ENCODE results near the gene PCDHGA9. TPM values are rescaled to one million over a fixed set of nuclear protein-coding genes. Genes with fewer than 3 reads are reported as not detected.
"Not testable (repeated sequence)": the region's sequence is repeated elsewhere in the genome, so short reads cannot be mapped to it uniquely, and the experiment has no call there.

The PCDHGA9 gene
- total and polyA plus RNA-seq, 11 donors: 1.3 to 9.6 (median 5.3) TPM

- WGBS, 4 donors: 68 to 79% (median 74%) methylated on average over 3 of the region's 3 CpGs
- no peak for DNase-seq
- intact Hi-C loops (cut with DNase I): loop anchor here in 6 of 10 donors (5.0 to 10.0 kb wide), 5 partner anchors 47 to 146 kb away; partner anchors contain the start of genes PCDHGA5 (in 3 of the 6) and PCDHGA1 (in 1 of the 6)
- Histone ChIP-seq H3K36me3 (peaks cover 0 to 29% (median 0%) of the 10 kb centered on the region in 9 donors), H3K4me3 (no peak overlapping the region), H3K27me3 (peaks cover 0 to 75% (median 0%) of the 10 kb centered on the region in 9 donors), H3K4me1 (peaks cover 0 to 8% (median 0%) of the 10 kb centered on the region in 12 donors), H3K9me3 (peaks cover 0 to 100% (median 53%) of the 10 kb centered on the region in 12 donors), H3K27ac (no peak overlapping the region)
- no peak for TF ChIP-seq POLR2A (IDR thresholded peaks at IDR 0.05)
- no peak for TF ChIP-seq CTCF (IDR thresholded peaks at IDR 0.05)
- ATAC-seq: no peak
Measured at GRCh38 chr5:141411575-141411974, 9.0 kb downstream of the PCDHGA9 start.

GRCh38 chr5:141412854-141413539 is 10.4 kb downstream of the PCDHGA9 start, which contains the start of gene PCDHGA10:
TSS of gene PCDHGA10 (plus strand) at chr5:141412987. CDS start at chr5:141413176, 189 bp downstream.
- H3K36me3 ChIP-seq: peaks cover 0 to 29% (median 0%) of the 10 kb centered on the region in 9 donors
- peak in 3 of 5 donors; percentile 53 to 61 (median 59) for DNase-seq
- peaks cover 0 to 78% (median 0%) of the 10 kb centered on the region in 9 donors for H3K27me3 ChIP-seq
- peaks cover 0 to 4% (median 0%) of the 10 kb centered on the region in 12 donors for H3K4me1 ChIP-seq
- TF ChIP-seq POLR2A (IDR thresholded peaks at IDR 0.05): no peak
- TF ChIP-seq CTCF (IDR thresholded peaks at IDR 0.05): peak; percentile 26 to 60 (median 42)
- peaks cover 0 to 100% (median 53%) of the 10 kb centered on the region in 12 donors for H3K9me3 ChIP-seq
- intact Hi-C loops (cut with DNase I): loop anchor here in 7 of 10 donors (2.0 to 10.0 kb wide), 6 partner anchors 48 to 148 kb away; partner anchors contain the start of genes PCDHGA5 (in 3 of the 7) and PCDHGA1 (in 1 of the 7)
- peak within 1 kb of the TSS in 10 of 12 donors; percentile 10 to 49 (median 36) for H3K4me3 ChIP-seq
- ATAC-seq: peak; percentile 24 to 66 (median 64)
- 27 to 44% (median 39%) methylated on average over 30 to 31 of the region's 31 CpGs for WGBS, 4 donors
- H3K27ac ChIP-seq: peak within 1 kb of the TSS in 1 of 12 donors; percentile 36

- Histone ChIP-seq H3K27ac (no peak overlapping the region), H3K9me3 (peaks cover 0 to 100% (median 55%) of the 10 kb centered on the region in 12 donors), H3K27me3 (peaks cover 0 to 77% (median 0%) of the 10 kb centered on the region in 9 donors), H3K4me3 (peak overlapping the region in 10 of 12 donors; percentile 10 to 49 (median 36)), H3K4me1 (peaks cover 0 to 9% (median 4%) of the 10 kb centered on the region in 12 donors), H3K36me3 (peaks cover 0 to 32% (median 0%) of the 10 kb centered on the region in 9 donors)
- TF ChIP-seq POLR2A (IDR thresholded peaks at IDR 0.05) (no peak), CTCF (IDR thresholded peaks at IDR 0.05) (no peak)
- WGBS, 4 donors: 28 to 42% (median 33%) methylated on average over 19 to 25 of the region's 25 CpGs
- intact Hi-C loops (cut with DNase I): loop anchor here in 7 of 10 donors (2.0 to 10.0 kb wide), 6 partner anchors 49 to 147 kb away; partner anchors contain the start of genes PCDHGA5 (in 3 of the 7) and PCDHGA1 (in 1 of the 7)
- no peak for DNase-seq
- ATAC-seq: peak in 2 of 4 donors; percentile 16 to 25
Measured at GRCh38 chr5:141413540-141414069, 11.0 kb downstream of the PCDHGA9 start.

- peaks cover 0 to 100% (median 55%) of the 10 kb centered on the region in 12 donors for H3K9me3 ChIP-seq
- not testable (repeated sequence) for H3K4me3 ChIP-seq, DNase-seq, H3K27ac ChIP-seq, ATAC-seq
- H3K36me3 ChIP-seq: peaks cover 0 to 36% (median 0%) of the 10 kb centered on the region in 9 donors
- WGBS, 4 donors: 47 to 60% (median 49%) methylated on average over 7 to 46 of the region's 46 CpGs
- H3K27me3 ChIP-seq: peaks cover 0 to 76% (median 0%) of the 10 kb centered on the region in 9 donors
- intact Hi-C loops (cut with DNase I): loop anchor here in 9 of 10 donors (5.0 to 10.0 kb wide), 8 partner anchors 50 to 148 kb away; partner anchors contain the start of genes PCDHGA5 (in 3 of the 9) and PCDHGA1 (in 1 of the 9)
- H3K4me1 ChIP-seq: peaks cover 0 to 11% (median 4%) of the 10 kb centered on the region in 12 donors
Measured at GRCh38 chr5:141414548-141415274, 12.1 kb downstream of the PCDHGA9 start.

GRCh38 chr5:141415275-141415618 is 12.7 kb downstream of the PCDHGA9 start:
- Histone ChIP-seq H3K27me3 (peaks cover 0 to 76% (median 0%) of the 10 kb centered on the region in 9 donors), H3K36me3 (peaks cover 0 to 39% (median 0%) of the 10 kb centered on the region in 9 donors), H3K9me3 (peaks cover 0 to 100% (median 53%) of the 10 kb centered on the region in 12 donors), H3K4me1 (peaks cover 0 to 12% (median 4%) of the 10 kb centered on the region in 12 donors)
- H3K27ac ChIP-seq, H3K4me3 ChIP-seq, DNase-seq, ATAC-seq: not testable (repeated sequence)
- intact Hi-C loops (cut with DNase I): loop anchor here in 6 of 10 donors (5.0 to 10.0 kb wide), 6 partner anchors 50 to 147 kb away; partner anchors contain the start of gene PCDHGA5 (in 2 of the 6)
- WGBS, 4 donors: 43 to 59% (median 48%) methylated on average over 13 to 24 of the region's 24 CpGs
